Measurements from ENCODE around the gene KCTD11.

KCTD11 gene

GRCh38 chr17:7312432-7313087, 39.4 kb upstream of the KCTD11 start:
- no peak for TF ChIP-seq ZNF8 (CRISPR knock-in tag; IDR thresholded peaks at IDR 0.05)
- TF ChIP-seq TOX (CRISPR knock-in tag; IDR thresholded peaks at IDR 0.05; ENCODE audit: borderline replicate concordance), result no peak
- TF ChIP-seq ZNF565 (CRISPR knock-in tag; conservative IDR thresholded peaks at IDR 0.05; ENCODE audit: low read depth), result no peak
- no peak for TF ChIP-seq OSR1 (CRISPR knock-in tag; IDR thresholded peaks at IDR 0.05)
- no peak for TF ChIP-seq BACH2 (CRISPR knock-in tag; IDR thresholded peaks at IDR 0.05; ENCODE audit: borderline replicate concordance)
- no peak for TF ChIP-seq ZC3H10 (CRISPR knock-in tag; IDR thresholded peaks at IDR 0.05)
- TF ChIP-seq TCF4 (CRISPR knock-in tag; IDR thresholded peaks at IDR 0.05; ENCODE audit: borderline replicate concordance), result no peak
- no peak for TF ChIP-seq CSRNP3 (CRISPR knock-in tag; IDR thresholded peaks at IDR 0.05)
- TF ChIP-seq GLIS3 (CRISPR knock-in tag; IDR thresholded peaks at IDR 0.05), result no peak
- TF ChIP-seq PPARA (CRISPR knock-in tag; IDR thresholded peaks at IDR 0.05; ENCODE audit: borderline replicate concordance), result no peak
- no peak for TF ChIP-seq CREB5 (CRISPR knock-in tag; IDR thresholded peaks at IDR 0.05; ENCODE audit: low read depth)
- no peak for TF ChIP-seq POU6F1 (CRISPR knock-in tag; IDR thresholded peaks at IDR 0.05; ENCODE audit: borderline replicate concordance, low read depth)
- no peak for TF ChIP-seq SNAI2 (CRISPR knock-in tag; IDR thresholded peaks at IDR 0.05)
- ATAC-seq, result no peak

GRCh38 chr17:7313088-7313889, 38.7 kb upstream of the KCTD11 start:
- ATAC-seq, result peak; percentile 15; the same call in 2 of the 3 replicates
- TF ChIP-seq GLIS3 (CRISPR knock-in tag; IDR thresholded peaks at IDR 0.05) (no peak), BACH2 (CRISPR knock-in tag; IDR thresholded peaks at IDR 0.05; ENCODE audit: borderline replicate concordance) (no peak), ISL1 (CRISPR knock-in tag; IDR thresholded peaks at IDR 0.05) (no peak), TOX (CRISPR knock-in tag; IDR thresholded peaks at IDR 0.05; ENCODE audit: borderline replicate concordance) (no peak), PPARA (CRISPR knock-in tag; IDR thresholded peaks at IDR 0.05; ENCODE audit: borderline replicate concordance) (no peak), CSRNP3 (CRISPR knock-in tag; IDR thresholded peaks at IDR 0.05) (no peak), CREB5 (CRISPR knock-in tag; IDR thresholded peaks at IDR 0.05; ENCODE audit: low read depth) (no peak), POU6F1 (CRISPR knock-in tag; IDR thresholded peaks at IDR 0.05; ENCODE audit: borderline replicate concordance, low read depth) (no peak), ZFP30 (CRISPR knock-in tag; IDR thresholded peaks at IDR 0.05) (no peak), CSDC2 (CRISPR knock-in tag; IDR thresholded peaks at IDR 0.05) (no peak), PATZ1 (CRISPR knock-in tag; IDR thresholded peaks at IDR 0.05; ENCODE audit: borderline replicate concordance) (no peak), ZFP3 (CRISPR knock-in tag; IDR thresholded peaks at IDR 0.05) (no peak)
